A549 (cell line): Measurements from ENCODE around the gene POP4.

ENCODE experiments used
- CHD4 ChIP-seq: fragments of 200-600 bp; sonication (generic); IDR thresholded peaks from 2 replicates; pipeline ENCODE4 v1.6.1; 2016; ENCODE audit warnings: antibody characterized with exemption, mild to moderate bottlenecking, borderline replicate concordance
- JUN ChIP-seq, 2 experiments: fragments of >200 bp; sonication (Bioruptor Twin); formaldehyde crosslinking; IDR thresholded peaks; 2 replicates in 1 of 2; 3 replicates in 1 of 2; pipeline ENCODE4 v1.6.1; 2016 to 2017
- SMC3 ChIP-seq: fragments of >200 bp; sonication (Bioruptor Twin); formaldehyde crosslinking; IDR thresholded peaks from 3 replicates; pipeline ENCODE4 v1.6.1; 2018; ENCODE audit warnings: inconsistent platforms
- USF2 ChIP-seq: fragments of 450-650 bp; IDR thresholded peaks from 2 replicates; pipeline ENCODE4 v1.6.1; 2014; ENCODE audit warnings: antibody characterized with exemption
- TF ChIP-seq, protein P1 (sequence below): fragments of >200 bp; sonication (Bioruptor Twin); formaldehyde crosslinking; IDR thresholded peaks from 3 replicates; pipeline ENCODE4 v1.5.1; 2016
- TF ChIP-seq, protein P2 (sequence below): IDR thresholded peaks from 2 replicates; pipeline ENCODE4 v1.6.1; 2012; ENCODE audit warnings: low read depth, borderline replicate concordance

DNA sequence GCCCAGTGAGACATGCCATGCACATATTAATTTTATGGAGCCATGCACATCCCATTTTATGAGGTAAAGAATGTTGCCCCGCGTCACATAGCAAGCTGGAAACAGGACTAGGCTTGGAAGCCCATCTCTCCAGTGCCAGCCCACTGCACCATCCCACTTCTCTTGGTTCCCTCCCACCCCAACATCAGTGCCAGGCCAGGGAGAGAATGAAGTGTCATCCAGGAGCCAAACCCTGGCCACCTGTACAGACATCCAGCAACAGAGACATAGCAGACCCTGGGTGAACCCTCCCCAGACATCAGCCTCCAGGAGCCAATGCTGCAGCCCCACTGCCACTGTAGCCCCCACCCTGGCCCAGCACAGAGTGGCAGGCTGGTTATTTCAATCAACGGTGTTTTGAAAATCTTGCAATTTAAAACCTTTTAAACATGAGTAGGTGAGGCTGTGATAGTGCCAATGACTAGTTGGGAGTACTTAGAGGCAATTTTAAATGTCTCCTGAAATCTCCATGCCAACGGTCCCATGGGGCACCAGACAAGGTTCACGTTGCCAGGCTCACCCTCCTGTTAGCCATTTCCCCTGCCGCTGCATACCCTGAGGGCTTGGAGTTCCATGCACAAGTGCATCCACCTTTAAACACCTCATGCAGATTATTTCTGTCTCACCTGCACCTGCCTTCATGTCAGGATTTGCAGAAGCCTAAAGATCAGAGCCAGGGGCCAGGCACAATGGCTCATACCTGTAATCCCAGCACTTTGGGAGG, 45.6 kb upstream of the POP4 start:
- TF ChIP-seq, protein P1, sequence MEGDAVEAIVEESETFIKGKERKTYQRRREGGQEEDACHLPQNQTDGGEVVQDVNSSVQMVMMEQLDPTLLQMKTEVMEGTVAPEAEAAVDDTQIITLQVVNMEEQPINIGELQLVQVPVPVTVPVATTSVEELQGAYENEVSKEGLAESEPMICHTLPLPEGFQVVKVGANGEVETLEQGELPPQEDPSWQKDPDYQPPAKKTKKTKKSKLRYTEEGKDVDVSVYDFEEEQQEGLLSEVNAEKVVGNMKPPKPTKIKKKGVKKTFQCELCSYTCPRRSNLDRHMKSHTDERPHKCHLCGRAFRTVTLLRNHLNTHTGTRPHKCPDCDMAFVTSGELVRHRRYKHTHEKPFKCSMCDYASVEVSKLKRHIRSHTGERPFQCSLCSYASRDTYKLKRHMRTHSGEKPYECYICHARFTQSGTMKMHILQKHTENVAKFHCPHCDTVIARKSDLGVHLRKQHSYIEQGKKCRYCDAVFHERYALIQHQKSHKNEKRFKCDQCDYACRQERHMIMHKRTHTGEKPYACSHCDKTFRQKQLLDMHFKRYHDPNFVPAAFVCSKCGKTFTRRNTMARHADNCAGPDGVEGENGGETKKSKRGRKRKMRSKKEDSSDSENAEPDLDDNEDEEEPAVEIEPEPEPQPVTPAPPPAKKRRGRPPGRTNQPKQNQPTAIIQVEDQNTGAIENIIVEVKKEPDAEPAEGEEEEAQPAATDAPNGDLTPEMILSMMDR, result no peak
- TF ChIP-seq, protein P2, sequence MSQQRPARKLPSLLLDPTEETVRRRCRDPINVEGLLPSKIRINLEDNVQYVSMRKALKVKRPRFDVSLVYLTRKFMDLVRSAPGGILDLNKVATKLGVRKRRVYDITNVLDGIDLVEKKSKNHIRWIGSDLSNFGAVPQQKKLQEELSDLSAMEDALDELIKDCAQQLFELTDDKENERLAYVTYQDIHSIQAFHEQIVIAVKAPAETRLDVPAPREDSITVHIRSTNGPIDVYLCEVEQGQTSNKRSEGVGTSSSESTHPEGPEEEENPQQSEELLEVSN, result no peak
- TF ChIP-seq SMC3 (no peak), CHD4 (no peak), JUN (IDR thresholded peaks at IDR 0.05) (no peak), USF2 (no peak)
